Eye (tissue), 1 donor: ENCODE data around the gene NISCH.
A peak's percentile ranks its signal among the peaks of the same experiment; 100 is the strongest.

ENCODE experiments used
- DNase-seq: peaks from one replicate; pipeline ENCODE4 v3.0.0-alpha.2; 2015

The NISCH gene

DNA sequence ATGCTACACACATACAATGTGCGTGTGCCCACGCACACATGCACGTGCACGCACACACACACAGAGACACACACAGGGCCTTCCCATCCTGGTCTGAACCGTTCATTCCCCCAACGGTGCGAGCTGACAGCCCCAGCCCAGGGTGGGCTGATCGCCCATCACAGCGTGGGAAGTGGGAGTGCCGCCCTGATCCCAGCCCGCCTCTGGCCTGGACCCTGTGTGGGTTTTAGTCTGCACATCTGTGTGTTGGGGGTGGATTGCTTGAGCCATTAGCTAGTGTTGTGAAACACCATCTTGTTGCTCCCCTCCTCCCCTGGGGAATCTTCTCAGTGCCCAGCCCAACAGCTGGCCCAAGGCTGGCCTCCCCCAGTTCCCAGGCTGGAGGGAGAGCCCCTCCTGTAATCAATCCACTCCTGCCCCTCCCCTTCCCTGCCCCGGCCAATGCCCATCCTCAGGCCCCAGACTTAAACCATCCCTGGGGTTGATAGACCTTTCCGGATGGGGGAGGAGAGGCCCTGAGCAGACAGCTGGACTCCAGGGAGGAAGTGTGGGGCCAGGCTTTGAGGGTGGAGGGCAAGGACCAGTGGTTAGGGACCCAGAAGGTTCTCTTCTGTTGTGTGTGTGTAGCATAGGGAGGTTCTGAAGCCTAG is 18.8 kb upstream of the NISCH start:
- DNase-seq = peak; percentile 54

DNA sequence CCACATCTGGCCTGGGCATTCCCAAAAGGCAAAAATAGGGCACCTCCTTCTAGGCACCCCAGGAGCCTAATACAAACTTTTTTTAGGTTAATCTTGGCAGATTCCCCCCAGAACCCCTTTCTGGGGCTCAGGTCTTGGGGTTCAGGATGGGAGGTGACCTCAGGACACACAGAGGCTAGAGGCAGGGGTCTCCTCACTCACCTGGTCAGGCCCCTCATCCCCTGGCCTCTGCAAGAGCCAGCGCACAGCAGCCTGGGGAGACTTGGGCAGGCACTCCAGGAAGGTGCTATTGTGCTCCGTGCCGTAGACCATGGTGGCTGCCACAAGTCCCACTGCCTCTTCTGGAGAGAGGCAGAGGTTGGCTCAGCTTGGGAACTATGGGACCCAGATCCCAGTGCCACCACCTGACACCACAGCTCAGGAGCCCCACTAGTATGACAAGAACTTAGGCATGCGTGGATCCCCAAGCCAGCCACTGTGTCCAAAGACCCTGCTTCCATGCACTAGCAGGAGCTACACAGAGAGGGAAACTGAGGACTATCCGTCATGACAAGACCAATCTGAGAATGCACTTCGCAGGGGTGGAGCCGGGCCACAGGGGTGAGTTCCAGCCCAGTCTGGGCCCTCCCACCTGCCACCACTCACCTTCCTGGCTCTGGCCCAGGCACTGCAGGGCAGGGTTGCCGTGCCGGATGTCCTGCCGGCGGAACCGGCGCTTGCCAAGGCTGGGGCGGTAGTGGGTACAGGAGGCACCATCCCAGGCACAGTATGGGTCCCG is 17.9 kb upstream of the NISCH start:
- DNase-seq = no peak

DNA sequence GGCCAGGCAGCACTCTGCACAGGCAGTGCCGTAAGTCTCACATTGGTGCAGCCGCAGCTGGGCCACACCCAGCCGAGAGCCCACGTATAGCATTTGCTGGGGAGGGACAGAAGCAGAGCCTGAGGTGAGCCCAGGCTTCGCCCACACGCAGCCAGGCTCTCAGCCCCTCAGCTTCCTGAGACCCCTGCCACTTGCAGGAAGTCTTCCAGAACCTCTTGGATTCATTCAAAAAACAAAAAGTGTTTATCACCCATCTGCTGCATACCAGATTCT is 17.4 kb upstream of the NISCH start:
- DNase-seq = no peak

DNA sequence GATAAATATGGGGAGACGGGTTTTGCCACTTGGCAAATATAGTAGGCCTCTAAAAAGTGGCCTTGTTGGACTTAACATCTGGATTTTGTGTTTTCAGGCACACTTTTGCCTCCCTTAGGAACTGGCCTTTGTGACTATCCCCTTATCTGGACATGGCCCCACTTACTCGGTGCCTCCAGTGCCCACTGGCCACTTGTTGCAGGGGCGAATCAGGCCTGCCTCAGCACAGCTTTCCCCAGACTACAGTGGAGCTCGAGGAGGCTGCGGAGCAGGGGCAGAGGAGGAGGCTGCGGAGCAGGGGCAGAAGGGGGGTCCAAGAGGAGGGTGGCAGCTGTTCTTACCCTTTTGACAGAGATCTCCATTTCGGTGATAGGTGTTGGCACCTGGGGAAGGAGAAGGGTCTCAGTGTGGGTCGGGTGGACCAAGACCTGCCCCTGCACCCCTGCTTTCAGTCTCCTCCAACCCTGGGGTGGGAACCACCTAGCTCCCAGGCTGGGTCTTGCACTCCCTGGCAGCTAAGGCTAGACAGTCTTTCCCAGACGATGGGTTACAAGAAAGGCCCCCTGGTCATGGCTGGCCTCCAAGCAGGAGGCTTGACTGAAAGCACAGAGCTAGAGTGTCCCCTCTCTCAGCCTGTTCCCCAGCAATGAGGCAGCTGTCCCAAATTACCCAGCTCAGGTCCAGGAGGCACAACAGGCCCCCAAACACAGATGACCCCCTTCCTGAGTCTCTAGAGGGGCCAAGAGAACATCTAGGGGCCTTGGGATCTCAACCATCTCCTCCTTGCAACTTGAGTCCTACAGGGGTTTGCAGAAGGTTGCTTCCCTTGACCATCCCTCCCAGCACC is 16.6 kb upstream of the NISCH start:
- no peak for DNase-seq

DNA sequence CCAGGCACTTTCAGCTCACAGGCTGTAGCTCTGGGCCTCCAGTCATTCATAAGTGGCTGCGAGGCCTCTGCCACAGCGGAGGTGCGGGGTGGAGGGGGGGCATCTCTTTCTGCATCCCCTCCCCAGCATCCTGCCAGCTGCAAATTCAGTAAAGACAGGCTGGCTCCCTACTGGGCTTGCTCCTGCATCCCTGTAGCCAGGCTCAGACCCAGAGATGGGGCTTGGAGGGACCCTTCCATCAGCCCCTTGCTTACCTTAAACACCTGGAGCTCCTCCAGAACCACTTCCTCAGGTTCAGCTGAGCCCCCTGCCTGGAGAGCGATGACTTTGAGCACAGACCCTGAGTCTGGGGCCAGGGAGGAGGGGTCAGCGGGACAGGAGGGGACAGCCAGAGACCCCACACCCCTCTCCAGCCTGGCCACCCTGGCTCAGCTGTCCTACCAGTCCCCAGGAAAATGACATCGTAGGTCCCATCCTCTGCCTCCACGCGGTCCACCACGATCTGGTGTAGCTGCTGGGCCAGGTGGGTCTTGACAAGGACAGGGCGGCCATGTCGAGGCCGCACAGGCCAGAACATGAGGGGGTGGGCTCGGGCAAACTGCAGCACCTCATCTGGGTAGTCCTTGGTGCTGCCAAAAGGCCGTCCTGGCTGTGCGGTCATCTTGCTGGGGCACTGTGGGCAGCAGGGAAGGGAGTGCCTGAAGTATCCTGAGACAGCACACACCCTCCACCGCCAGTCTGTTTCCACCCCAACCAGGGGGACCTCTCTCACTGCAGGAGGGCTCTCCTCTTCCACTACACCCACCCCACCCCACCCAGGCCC is 15.8 kb upstream of the NISCH start:
- DNase-seq = no peak

DNA sequence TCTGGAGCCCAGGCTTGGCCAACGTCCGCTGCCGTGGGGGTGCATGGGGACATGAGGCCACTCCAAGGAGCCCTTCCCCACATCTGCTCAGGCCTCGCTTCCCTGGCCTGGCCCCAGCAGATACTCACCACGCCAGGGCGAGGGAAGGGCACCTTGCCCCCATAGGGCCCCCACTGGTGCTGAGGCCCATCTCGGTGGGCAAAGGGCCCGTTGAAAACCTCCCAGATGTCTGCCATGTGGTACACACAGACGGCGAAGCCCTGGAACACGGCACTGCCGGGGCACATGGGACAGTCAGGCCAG is 15.2 kb upstream of the NISCH start:
- no peak for DNase-seq

DNA sequence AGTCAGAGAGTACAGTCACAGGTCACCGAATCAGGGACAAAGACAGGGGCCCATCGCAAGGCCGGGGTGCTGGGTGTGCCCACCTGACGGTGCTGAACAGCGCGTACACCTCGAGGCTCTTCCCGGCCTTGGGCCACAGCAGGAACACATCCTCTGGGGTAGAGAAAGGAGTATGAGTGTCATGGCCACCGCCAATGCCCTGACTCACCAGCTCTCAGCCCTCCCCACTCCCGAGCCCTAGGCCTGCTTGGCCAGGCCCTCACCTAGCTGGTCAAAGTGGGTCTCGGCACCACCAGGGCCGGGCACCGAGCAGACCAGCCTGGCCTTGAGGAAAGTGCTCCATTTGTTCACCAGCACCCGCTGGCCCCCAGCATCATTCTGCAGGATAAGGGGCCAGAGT is 14.7 kb upstream of the NISCH start:
- DNase-seq = no peak

DNA sequence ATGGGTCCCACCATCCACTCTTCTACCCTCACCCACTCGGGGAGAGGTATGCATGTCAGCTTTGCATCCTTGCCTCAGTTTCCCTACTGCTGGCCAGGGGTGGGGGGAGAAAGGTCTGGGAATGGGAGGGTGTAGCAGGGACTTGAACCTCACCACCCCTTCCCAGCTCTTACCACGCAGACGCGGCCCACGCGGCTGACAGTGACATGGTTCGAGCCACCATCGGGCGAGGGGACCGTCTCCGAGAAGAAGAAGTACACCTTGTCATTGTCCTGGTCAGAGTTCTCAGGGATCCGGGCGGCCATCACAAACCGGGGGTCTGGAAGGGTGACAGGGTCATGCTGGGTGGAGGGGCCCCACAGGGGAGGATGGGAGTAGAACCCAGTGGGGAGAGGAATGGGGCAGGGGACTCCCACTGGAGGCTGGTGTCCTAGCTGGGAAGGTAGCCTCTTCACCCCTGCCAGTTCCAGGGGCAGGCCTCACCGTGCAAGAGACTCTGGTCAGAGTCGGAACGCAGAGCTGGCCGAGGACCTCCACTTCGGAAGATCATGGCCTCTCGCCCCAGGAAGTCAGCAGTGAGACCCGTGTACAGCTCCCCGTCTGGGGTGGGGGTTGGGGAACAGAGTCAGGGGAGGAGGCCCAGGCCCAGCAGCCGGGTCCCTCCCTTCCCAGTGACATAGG is 14.2 kb upstream of the NISCH start:
- DNase-seq = no peak

DNA sequence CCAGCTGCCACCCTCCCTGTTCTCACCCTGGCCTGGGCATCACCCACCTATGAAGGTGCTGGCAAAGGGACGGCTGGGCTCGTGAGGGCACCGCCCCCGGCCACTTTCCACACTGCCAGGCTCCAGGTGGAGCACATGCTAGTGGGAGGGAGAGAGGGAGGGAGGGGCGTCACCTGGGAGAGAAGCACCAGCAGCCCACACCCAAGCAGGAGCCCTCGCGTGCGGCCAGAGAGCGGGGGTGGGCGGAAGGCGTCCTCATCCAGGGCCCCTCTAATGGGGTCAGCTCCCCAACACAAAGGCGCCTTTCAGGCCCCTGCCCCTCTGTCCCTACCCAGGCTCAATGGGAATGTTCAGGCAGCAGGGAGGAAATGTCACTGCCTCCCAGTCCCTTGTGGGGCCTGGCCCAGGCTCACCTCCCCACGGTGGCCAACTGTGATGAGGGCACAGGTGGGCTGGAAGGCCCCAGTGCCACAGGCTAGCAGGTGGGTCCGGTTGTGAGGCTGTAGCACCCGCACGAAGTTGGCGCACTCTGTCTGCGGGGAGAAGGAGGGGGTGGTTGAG is 13.6 kb upstream of the NISCH start:
- DNase-seq = peak; percentile 21

DNA sequence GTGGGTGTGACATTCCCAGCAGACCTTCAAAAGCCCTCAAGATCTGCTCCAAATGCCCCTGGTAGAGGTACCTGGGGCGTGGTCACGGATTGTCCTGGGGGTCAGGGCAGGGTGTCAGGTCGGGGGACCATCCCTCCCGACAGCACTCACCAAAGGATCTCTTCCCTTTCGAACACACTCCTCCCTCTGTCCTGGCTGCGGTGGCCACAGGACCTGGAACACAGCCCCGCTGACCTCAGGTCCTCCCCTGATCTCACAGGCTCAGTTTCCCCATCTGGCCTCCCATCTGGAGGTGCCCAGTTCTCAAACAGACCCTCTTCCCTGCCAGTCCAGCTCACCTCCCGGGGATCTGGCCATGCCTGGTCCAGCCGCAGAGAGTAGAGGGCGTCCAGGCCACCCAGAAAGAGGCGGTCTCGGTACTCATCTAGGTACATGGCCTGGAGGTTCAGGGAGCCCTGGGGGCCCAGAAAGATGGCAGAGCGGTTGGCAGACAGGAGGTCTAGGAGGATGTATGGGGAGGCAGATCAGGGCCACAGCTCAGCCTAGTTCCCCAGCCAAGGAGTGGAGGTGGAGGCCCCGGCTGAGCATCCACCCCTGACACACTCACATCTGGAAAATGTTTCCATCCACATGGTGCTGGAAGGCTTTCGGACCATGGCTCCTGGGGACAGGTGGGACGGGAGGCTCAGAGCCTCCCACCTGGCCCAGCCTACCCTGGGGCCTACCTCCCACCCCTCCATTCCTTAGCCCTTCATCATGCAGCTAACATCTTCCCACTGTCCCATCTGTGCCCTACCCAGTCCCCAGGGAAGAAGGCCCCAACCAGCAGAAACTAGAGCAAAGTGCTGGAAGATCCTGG is 12.8 kb upstream of the NISCH start:
- DNase-seq = no peak

DNA sequence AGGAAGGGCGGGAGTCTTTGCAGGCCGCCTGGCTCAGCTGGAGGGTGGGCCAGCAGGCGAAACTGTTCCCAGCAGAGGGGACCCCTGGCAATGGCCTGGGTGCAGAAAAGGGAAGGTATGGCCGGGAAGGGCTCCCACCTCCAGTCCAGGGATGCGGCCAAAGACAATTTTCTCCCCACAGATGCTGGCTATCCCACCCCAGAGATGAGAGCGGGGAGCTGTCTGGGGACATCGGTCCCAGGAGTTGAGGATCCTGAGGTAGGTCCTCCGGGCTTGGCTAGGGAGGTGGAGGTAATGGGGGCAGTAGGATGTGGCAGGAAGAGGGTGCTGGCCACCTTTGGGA is 12.2 kb upstream of the NISCH start:
- no peak for DNase-seq

DNA sequence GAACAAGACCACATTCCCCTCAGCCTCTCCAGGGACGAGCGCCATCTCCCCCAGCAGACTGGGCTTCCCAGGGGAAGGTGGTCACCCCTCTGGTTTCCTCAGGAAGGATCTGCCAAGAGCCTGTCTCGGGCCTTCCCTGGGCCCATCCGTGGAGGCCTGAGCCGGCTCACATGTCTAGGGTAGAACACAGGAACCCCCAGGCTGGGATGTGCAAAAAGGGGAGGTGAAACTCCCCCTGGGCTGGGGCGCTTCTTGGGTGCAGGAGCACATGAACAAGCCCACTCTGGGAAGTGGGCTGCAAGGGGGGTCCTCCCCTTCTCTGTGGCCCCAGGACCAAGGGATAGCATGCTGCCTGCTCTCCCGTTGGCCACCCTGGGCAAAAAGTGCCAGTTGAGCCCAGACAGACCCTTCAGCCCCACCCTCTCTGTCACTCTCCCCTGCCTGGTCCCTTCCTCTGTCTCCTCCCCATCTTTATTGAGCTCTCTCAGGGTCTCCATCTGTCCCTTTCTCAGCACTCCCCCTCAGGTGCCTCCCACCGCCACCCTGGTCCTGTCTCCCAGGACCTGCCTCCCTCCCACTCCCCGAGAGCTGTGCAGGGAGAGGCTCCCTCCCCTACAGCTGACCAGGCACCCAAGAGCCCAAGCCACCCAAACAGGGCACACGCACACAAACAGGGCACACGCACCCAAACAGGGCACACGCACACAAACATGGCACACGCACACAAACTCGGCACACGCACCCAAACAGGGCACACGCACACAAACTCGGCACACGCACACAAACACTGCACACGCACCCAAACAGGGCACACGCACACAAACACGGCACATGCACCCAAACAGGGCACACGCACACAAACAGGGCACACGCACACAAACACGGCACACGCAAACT is 11.4 kb upstream of the NISCH start:
- DNase-seq = no peak

DNA sequence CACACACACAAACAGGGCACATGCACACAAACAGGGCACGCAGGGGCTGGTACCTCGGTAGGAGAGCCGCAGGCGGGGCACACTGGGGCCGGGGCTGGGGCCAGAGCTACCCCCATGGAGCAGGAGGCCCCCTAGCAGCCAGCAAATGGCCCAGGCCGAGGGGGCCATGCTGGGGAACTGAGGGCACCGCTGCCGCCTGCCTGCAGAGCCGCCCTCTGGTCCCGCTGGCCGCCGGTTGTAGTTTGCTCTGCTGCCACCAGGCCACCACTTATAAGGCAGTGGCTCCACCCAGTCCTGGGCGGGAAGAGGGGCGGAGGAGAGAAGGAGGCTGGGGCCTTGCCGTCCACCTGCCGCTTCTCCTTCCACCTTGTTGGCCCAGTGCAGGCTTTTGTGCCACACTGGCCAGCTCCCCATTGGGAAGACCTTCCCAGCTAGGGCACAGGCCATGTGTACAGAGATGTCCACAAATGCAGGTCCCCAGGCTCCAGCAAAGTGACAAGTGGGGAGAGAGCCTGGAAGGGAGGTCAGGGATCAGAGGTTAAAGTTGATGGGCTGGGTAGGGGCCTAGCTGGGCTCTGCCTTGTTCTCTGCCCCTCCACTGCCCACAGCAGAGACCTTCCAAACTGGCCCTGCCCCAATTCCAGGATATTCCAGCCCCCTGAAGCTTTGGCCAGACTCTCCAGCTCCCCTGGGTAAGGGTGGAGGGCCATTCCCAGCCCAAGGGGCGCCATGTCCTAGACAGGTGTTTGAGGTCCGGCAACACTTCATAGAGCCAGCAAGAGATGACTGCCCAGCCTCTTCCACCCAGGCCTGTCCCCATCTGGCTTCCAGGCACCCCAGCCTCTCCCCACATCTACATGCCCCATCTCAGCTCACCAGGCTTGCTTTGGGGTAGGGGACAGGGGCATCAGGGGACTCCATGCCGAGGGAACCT is 10.3 kb upstream of the NISCH start, which contains the start of gene SEMA3G:
TSS of gene SEMA3G (minus strand) at position 244 of the 934 bp plus-strand sequence. CDS start at position 168, 76 bp downstream.
- peak; percentile 72 for DNase-seq

DNA sequence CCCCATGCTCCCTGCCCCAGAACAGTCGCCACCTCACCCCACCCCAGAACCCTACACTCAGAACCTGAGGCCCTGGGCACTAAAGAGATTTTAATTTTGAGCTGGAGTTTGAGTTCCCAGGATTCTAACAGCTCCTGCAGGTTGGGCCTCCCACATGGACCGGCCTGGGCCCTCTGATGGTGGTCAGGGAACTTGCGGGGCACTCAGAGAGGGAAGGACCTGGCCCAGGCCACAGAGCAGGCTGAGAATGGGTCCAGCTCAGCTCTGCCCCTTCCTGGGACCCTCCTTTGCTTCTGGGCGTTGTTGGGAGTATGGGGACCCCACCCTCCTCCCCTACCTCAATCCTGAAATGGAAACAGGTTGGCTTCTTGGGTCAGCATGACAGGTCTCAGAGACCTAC is 9.4 kb upstream of the NISCH start:
- DNase-seq = no peak

DNA sequence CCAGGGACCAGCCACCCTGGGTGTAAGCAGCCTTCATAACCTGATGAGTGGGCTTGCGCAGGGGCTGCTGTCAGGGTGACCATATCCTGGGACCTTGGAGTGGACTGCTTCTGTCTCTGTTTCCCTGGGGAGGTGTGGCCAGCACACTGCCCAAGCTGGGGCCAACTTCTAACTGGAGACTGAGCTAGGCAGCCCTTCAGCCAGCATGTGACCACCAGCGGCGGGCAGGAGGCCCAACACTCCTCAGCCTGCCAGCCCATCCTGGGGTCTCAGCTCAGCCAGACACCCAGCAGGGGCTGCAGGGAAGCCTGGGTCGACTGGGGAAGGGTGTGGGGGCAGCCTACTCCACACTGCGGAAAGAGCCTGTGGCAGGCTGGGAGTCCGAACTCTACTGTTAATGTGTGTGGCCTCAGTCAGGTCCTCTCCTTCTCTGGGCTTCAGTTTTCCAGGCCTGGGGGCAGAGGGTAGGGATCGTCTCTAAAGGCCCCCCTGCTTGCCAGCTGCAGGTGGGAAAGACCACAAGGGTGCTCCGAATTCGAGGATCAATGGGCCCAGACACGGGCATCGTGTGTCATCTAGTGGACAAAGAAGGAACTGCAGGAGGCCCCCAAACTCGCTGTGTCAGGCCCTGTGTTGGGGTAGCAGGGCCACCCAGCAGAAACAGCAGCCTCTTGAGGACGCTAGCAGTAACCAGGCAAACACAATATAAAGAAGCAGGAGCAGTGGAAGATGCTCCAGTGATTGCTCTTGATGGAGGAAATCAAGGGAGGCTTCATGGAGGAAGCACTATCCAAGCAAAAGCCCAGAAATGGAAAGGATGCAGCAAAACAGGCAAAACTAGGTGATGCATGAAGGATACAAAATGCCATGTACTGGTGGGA is 8.5 kb upstream of the NISCH start:
- DNase-seq = peak; percentile 90

DNA sequence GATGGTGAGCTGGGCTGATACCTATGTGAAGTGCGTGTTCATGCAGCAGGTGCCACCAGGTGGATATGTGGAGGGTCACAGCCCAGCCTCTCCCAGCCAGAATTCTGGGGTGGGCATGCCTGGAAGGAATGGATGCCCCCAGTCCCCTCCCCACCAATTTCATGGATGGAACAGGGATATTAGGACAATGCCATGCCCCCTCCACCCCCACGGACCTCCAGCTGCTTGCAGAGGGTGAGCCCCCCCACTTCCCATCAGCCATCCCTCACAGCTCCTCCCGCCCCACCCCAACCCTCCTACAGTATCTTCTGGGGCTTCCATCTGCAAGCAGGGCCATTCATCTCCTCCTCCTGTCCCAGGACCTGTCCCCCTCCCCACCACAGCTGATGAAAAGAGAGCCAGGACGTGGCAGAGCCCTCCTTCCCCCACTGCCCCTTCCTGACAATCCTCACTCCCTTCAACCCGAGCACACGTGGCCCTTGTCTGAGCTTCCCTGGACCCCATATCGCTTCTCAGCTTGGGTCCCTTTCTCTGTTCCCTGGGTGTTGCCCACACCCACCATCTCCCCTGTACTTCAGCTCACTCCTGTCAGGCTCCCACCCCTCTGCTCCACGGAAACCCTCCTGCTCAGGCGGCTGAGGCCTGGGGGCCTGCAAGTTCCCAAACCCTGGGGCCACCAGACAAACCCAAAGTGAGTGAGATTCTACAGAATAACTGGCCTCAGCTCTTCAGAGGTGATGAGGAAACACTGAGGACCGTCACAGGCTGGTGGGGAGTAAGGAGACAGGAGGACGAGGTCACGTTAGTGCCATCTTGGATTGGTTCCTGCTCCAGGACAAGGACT is 7.7 kb upstream of the NISCH start:
- DNase-seq = no peak
